ENCODE measurements around the gene ZNF473. TPM values are rescaled to one million over a fixed set of nuclear protein-coding genes. Genes with fewer than 3 reads are reported as not detected.

ZNF473 gene
- total RNA-seq, 1 donor from 2014 or later: 6.9 TPM

GRCh38 chr19:49997709-49998108 is 28.1 kb upstream of the ZNF473 start:
- DNase-seq (ENCODE audit: low read depth): no peak
- H3K4me3 ChIP-seq (ENCODE audit: low read depth, low read length): no peak overlapping the region
- TF ChIP-seq, protein P1, sequence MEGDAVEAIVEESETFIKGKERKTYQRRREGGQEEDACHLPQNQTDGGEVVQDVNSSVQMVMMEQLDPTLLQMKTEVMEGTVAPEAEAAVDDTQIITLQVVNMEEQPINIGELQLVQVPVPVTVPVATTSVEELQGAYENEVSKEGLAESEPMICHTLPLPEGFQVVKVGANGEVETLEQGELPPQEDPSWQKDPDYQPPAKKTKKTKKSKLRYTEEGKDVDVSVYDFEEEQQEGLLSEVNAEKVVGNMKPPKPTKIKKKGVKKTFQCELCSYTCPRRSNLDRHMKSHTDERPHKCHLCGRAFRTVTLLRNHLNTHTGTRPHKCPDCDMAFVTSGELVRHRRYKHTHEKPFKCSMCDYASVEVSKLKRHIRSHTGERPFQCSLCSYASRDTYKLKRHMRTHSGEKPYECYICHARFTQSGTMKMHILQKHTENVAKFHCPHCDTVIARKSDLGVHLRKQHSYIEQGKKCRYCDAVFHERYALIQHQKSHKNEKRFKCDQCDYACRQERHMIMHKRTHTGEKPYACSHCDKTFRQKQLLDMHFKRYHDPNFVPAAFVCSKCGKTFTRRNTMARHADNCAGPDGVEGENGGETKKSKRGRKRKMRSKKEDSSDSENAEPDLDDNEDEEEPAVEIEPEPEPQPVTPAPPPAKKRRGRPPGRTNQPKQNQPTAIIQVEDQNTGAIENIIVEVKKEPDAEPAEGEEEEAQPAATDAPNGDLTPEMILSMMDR (conservative IDR thresholded peaks at IDR 0.05; ENCODE audit: low read depth, low read length): no peak

DNA sequence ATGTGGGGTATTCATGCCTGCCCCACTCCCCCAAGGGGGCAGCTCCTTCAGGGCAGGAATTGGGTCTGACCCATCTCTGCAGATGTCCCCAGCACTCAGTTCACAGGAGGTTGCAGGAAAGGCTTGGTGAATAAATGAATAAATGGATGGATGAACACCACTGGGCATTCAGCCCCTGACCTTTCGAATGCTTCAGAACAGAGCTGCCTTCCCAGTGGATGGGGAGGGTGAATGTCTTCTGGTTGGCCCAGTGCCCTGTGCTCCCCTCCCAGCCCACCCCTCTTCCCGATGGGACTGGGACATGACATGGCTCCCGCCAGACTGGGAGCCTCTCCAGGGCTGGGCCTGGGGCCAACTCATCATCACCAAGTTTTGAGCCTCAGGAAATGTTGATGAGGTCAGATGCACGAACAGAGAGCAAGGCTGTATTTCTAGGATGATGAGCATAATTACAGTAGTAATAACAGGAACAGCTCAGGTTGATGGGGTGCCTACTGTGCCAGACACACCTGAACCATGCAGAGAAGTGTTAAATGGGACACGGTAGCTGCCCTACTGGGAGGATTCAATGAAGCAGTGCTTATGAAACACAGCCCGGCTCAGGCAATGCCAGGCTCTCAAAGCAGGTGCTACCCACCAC is 26.3 kb upstream of the ZNF473 start:
- H3K4me3 ChIP-seq (ENCODE audit: low read depth, low read length): no peak overlapping the region
- no peak for DNase-seq (ENCODE audit: low read depth)
- TF ChIP-seq, protein P1 (conservative IDR thresholded peaks at IDR 0.05; ENCODE audit: low read depth, low read length): no peak

GRCh38 chr19:50000038-50000840 is 25.6 kb upstream of the ZNF473 start:
- TF ChIP-seq, protein P1 (conservative IDR thresholded peaks at IDR 0.05; ENCODE audit: low read depth, low read length): no peak
- H3K4me3 ChIP-seq (ENCODE audit: low read depth, low read length): no peak overlapping the region
- DNase-seq (ENCODE audit: low read depth): no peak

- H3K4me3 ChIP-seq (ENCODE audit: low read depth, low read length): no peak overlapping the region
- DNase-seq (ENCODE audit: low read depth): no peak
- TF ChIP-seq, protein P1 (conservative IDR thresholded peaks at IDR 0.05; ENCODE audit: low read depth, low read length): no peak
Measured at GRCh38 chr19:50000841-50001557, 24.8 kb upstream of the ZNF473 start.

DNA sequence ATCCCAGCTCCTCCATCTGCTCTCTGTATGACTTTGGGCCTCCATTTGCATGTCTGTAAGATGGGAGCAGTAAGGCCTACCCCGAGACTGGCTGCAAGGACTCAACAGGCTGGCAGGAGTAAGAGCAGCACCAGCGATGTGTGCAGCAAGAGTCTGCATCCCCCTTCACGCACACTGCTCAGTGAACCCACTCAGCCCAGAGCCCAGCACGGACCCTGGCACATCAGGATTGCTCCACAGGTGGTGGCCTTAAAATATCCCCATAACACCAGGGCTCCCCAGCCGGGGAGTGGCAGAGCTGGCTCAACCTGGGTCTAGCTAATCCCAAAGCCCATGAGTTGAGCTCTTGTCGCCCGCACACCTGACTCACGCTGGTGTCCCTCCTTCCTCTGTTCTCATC is 24.0 kb upstream of the ZNF473 start:
- TF ChIP-seq, protein P1 (conservative IDR thresholded peaks at IDR 0.05; ENCODE audit: low read depth, low read length): no peak

GRCh38 chr19:50002386-50002960 is 23.3 kb upstream of the ZNF473 start:
- DNase-seq (ENCODE audit: low read depth): no peak
- TF ChIP-seq, protein P1 (conservative IDR thresholded peaks at IDR 0.05; ENCODE audit: low read depth, low read length): no peak
- no peak overlapping the region for H3K4me3 ChIP-seq (ENCODE audit: low read depth, low read length)

More for the DNA sequence above, 24.0 kb upstream of the ZNF473 start:
- H3K4me3 ChIP-seq (ENCODE audit: low read depth, low read length): no peak overlapping the region
- no peak for DNase-seq (ENCODE audit: low read depth)
